Limb (tissue), 2 donors: ENCODE measurements around the gene PPARA.
A peak's percentile ranks its signal among the peaks of the same experiment; 100 is the strongest.

Source experiments
- DNase-seq, 2 donors: peaks; one replicate each; pipeline ENCODE4 v3.0.0-alpha.2; 2016; ENCODE audit errors: extremely low spot score in 2 of 2

The PPARA gene

DNA sequence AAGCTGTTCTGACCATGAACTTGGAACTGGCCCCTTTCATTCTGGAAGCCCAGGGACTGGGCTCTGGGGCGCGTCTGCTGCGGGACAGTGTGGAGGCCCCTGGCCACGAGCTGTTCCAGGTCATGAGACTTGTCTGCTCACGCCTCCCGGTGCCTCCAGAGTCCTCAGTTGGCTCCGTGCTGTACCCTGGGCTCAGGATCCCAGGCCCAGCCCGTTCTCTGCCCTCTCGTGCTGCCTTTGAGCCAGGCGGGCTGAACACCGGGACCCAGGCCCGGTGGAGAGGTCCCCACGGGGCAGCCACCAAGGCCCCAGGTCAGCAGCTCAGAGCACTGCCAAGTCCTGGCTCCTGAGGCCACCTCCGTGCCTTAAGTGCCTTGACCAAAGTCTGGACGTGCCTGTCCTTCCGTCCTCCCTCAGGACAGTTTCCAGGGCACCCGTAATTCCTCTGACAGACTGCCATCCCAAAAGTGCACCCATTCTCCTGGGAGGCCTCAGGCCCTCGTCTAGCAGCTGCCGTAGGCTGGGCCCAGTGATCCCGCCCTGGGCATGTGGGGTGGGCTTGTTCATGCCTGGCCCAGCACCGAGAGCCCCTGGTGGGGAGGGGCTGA lies 36.3 kb upstream of the PPARA start:
- no peak for DNase-seq

DNA sequence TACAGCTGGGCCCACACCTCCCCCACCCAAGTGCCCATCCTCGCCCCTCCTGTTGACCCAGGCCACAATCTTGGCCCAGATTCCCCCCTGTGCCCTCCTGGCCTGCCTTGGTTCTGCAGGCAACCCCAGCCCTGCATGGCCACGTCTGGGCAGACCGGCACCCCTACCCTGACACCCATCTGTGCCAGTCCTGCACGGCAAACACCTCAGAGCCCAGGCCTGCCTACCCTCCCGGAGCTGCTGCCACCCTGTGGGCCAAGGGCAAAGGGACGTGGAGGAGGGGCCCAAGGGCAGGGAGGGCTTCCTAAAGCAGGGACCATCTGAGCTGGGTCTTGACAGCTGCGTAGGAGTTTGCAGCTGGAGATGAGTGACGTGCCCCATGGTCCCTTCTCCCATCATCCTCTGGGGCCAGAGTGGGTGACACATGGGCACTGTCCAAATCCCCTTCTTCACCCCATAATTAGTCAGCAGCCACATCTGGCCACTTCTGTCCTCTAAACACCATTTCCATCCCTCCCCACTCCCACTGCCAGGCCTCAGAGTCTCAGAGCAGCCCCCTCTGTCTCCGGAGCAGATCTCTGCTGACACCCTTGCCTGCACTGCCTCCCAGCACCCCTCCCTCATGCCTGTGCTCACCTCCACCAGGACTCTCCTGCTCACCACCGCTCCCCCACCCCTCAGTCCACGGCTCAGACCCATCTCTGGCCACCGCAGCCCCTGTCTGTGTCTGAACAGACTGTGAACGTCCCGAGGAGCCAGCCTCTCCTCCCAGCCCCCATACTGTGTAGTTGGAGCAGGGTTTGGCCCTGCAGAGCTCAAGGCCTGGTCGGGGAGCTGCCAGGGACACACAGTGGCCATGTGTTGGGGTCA lies 35.6 kb upstream of the PPARA start:
- no peak for DNase-seq

DNA sequence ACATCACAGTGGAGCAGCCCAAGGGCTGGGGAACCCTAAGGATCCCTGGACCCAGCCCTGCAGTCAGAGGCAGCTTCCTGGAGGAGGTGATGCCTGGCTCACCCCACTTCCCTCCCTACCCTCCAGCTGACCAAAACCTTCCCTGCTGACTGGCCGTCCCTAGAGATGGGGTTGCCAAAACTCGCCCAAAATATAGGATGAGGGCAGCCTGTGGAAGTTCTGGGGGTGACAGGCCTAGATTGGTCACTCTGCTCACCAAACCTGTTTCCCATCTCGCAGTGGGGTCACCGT lies 35.0 kb upstream of the PPARA start:
- DNase-seq, result no peak

DNA sequence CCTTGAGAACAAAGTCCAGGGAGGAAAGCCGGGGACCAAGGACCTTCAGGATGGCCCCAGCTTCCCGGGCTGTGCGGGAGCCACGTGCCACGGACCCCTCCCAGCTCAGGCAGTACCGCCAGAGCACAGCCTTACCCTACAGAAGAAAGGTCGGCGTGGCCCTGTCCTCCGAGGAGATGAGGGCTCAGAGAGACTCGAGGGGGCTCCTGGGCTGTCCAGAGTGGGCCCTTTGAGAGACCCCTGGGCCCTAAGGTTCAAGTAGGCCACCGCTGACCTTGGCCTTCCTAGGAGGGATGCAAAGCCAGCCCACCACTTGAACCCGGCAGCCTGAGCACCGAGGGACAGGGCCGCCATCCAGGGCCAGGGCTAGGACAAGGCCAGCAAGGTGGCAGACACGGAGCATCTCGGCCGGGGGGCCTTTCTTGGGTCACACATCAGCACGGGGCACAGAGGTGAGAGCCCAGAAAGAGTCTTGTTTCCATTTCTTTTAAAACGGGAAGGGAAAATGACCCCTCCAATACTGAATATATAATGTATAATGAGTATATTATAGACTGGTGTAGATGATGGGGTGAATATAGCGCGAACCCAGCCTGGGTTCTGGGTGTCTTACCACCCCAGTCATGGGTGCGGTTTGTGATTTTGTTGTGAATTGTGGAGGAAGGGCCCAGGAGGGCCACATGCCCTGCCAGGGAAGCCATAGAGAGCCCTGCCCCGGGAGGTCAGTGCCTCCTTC lies 34.4 kb upstream of the PPARA start:
- DNase-seq, result no peak

DNA sequence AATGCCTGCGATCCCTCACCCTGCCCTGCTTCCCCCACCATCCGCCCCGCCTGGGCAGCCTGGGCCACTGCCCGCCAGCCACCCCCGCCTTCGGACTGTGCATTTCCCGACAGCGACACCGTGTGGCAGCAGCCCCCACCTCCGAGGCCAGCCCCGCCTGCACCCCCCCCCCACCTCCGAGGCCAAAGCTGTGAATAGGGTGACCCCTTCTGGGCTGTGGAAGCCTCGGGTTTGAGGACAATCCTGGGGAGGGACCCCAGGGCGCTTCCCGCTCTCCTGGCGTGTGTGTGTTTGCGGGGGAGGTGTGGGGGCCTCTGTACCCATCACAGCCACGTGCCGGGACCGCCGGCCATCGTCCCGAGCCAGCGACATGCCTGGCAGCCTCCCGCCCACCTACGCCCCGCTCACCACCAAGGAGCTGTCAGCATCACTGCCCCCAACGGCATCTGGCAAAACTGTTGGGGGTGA lies 33.8 kb upstream of the PPARA start:
- peak; percentile 84 to 97 for DNase-seq

DNA sequence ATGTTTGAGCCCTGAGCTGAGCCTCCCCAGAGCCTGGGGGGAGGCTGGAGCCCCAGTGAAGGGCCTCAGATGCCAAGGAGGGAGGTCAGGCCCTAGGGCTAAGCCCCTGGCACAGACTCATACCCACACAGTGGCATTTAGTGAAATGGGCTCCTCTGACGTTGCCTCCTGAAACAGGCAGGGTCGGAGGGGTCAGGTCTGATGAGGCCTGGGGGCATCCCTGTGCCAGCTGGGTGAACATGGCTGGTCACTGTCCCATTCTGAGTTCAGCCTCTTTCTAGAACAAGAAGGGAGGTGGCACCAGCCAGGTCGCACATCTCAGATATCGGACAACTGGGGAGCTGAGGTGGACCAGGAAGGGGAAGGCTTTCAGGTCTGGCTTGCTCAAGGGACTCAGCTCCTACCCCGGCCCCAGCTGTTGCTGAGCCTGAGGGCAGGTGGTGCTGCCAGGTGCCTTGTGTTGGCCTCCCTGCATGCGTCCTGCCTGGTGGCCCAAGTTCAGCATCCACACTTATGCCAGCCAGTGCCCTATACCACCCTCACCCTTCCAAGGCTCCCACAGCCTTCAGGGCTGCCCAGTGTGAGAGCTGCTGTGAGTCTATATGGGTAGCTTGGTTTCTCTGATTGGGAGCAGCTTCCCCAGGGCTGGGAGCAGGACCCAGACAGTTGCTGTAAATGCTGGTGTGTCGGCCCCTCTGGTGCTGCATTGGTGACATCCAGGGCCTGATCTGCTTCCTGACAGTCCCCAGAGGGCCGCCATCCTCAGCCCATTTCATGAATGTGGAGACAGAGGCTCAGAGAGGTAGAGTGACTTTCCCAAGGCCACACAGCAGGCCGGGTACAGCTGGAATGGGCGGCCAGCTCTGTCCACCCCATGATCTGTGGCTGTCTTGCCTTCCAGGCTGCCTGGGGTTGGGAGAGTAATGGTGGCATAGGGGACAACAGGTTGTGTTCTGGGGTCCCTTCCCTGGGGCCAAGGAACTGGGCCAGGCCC lies 32.8 kb upstream of the PPARA start:
- DNase-seq, result no peak

DNA sequence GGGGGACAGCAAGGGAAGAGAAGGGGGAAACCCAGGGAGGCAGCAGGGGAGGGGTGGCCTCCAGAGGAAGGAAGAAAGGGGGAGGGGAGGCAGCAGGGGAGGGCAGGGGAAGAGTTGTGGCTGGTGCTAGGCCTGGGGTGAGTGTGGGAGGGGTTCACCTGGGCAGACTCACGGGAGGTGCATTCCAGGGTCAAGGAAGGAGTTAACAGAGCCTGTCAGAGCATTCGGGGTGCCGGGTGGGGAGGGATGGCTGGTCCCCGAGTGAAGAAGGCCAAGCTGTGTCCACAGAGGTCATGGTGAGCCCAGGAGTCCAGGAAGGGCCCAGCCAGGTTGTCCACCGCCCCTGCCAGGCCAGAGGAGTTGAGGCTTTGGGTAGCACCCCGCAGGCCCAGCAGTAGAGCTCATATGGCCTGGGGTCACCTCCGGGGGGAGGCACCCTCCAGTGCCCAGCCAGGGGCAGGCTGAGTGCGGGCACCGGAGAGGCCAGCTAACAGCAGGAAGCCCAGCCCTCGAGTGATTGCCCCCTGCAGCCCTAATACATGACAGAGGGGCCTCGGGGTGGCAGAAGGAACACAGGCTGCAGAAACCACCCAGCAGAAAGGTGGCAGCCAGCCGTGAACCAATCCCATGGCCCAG lies 31.1 kb upstream of the PPARA start:
- no peak for DNase-seq

DNA sequence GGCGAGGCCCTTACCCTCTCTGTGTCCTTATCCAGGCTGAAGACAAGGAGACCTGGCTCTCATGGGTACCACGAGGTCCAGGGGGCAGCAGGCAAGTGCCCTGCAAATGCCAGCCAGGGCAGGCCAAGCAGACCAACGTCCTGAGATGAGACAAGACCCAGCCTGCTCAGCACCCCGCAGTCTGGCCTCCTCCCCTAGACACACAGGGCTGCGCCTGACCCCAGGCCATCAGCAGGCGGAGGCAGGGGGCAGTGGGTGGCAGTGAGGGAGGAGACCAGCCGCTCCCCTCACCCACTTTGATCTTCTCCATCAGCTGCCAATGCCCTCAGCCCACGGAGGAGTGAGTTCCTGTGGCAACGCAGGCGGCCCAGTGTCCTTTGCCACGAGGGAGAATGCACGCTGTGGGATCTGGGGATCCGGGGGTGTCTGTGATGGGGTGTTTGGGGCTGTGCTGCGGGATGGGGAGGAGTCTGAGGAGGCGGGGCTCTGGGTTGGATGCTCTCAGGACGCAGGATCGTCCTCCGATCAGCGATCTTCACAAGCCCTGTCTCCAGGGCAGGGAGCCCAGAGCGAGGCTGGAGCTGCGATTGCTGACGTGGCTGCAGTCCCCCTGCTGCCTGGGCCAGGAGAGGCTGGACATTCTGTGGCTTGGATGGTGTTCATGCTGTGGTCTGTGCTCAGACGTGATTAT lies 30.5 kb upstream of the PPARA start:
- DNase-seq, result no peak

DNA sequence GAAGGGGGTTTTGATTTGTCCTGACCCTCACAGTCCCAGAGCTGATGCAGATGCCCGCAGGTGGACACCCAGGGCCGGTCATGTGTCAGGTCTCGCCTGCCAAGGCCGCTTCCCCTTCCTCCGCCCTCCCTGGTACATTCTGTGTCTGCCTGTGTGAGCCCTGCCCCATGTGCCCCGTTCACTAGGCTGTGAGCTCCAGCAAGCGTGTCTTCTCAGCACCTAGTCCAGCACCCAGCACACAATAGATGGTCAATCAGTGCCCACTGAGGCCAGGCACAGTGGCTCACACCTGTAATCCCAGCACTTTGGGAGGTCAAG lies 29.9 kb upstream of the PPARA start:
- DNase-seq, result no peak

DNA sequence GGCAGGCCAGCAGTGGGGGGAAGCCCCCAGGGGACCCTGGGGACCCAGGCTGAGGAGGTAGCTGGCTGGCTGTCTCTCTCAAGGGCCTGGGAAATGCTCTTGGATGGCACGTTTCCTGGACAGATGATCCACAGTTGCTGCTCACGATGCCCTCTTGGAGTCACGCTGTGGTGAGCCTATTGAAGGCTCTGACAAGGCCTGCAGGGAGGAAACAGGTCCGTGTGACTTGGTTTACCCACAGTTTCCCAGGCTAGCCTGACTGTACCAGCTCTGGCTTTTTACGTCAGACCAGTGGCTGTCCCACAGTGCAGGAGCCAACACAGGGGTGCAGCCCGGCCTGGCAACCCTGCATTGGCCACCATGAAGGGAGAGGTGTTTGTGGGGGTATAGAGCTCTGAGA lies 29.2 kb upstream of the PPARA start:
- DNase-seq, result no peak

DNA sequence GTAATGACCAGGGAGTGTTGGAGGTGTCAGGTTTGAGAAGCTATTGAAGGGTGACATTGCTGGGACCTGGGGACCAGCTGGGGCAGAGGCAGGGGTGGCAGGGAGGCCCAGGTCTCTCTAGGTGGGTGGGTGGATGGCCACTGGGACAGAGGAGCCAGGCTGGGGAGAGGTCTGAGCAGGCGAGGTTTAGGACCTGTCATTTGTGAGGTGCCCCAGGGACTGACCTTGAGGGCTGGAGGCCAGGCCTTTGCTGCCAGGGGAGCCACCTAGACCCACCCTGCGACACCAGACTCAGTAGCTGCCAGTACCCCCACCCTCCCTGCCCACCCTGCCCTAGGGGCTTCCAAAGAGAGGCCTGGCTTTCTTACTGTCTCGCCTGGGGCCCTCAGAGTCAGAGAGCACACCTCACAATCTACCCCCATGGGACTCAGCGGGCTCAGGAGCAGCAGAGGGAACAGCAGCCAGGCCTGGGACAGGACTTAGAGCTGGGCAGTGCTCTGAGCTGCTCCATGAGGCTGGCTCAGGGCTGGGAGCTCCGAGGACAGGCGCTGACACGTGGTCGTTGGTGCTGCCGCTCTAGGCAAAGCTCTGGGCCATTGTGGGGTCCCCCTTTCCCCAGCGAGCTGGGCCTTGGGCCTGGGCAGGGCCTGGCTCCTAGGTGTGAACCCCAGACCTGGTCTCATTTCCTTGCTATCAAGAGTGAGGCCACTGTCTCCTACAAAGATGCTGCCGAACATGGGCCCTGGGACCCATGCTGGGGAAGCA lies 28.6 kb upstream of the PPARA start:
- no peak for DNase-seq

DNA sequence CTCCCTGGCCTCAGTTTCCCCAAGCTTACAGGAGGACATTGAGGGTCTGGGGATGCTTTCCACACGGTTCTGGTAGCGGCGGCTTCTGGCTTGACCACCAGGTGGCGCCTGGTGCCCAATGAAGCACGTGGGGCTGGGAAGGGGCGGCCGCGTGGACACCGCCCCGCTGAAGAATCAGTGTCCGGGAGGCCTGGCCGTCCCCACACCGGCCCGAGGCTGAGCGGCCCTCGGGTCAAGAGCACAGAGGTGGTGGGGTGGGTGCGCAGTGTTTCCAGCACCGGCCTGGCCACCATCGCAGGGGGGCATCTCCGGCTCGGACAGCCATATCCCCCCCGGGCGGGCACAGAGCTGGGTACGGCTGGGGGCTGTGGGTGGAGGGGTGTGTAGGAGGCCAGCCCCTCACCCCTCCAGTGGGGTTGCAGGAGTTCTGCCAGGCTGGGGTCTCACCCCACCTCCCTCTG lies 27.8 kb upstream of the PPARA start:
- peak; percentile 63 to 86 for DNase-seq

DNA sequence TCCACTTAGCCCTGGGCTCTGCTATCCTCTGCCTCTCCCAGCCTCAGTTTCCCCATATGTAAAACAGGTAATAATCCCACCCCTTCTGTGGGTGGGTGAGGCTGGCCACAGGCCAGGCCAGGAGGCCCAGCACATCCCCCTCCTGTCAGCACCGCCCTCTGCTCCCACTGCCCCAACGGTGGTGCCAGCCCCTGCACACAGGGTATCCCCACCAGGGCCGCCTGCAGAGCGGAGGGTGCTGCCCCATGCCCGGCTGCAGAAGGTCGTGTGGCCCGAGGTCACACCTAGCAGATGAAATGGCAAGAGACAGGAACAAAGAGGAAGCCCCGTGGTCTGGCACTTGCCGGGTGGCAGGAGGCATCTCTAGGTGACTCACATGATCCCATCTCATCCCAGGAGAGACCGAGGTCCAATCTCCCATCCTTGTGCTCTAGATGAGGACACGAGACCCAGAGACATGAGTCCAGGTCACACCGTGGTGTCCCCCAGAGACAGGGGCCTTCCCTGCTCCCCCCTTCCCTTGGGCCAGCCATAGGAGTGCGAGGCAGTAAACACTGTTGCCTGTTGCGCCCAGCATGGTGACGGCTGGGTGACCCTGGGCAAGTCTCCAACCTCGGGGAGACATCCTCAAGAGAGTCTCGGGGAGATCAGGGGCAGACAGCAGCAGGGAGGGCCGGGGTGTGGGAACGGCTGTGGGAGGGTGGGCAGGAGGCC lies 27.2 kb upstream of the PPARA start:
- no peak for DNase-seq

DNA sequence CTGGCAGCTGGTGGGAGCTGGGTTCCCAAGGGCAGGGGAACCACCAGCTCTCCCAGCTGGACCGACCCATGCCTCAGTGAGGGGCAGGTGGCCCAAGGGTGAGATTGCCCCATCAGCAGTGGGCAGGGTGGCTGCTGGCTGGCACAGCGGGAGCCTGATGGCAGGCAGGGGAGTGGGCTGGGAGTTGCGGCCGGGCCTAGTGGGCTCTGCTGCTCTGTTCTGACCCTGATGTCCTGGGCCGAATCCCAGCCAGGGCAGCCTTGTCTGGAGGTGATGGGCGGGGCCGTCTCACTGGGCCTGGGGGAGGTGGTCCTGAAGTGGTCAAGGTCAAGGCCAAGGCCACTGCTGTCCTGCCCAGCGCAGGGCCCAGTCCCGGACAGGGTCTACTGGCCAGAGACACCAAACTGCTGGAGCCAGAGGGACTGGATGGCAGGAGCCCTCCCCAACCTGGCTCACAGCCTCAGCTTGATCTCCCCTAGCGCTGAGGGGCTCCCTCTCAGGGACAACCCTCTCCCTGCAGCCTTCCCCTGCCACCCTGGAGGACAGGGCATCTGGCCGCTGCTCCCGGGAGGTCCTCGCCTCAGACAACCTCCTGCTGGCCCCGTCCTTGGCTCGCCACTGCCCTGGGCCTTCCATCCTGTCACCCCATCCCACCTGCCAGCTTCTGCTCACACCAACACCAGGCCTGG lies 26.5 kb upstream of the PPARA start:
- DNase-seq, result no peak

DNA sequence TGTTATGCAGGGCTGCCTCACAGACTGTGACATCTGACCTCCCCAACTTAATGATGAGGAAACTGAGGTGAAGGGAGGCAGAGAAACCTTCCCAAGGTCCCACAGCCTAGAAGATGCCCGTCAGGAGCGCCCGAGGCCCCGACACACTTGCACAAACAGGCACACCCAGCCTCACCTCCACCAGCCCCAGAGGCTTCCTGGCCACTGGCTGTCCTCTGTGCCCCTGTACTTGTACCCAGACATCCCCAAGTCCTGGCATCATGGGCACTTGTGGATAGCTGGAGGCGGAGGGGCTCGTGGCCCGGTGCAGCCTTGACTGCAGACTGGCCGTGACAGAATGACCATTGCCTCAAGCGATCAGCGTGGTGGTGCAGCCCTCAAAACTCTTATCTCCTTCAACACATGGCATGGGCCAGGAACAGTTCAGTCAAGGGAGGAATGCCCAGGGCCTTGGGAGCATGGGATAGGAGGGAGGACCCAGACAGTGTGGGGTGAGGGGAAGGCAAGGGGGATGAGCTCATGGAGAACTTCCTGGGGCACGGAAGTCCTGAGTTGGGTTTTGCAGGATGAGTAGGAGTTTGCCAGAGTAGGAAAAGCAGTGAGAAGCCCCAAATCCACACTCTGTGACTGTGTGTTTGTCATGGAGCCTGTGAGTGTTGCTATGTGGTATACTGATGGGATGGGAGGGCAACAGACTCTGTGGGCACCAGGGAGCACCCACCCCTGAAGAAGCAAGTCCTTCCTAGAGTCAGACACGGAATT lies 25.8 kb upstream of the PPARA start:
- no peak for DNase-seq

DNA sequence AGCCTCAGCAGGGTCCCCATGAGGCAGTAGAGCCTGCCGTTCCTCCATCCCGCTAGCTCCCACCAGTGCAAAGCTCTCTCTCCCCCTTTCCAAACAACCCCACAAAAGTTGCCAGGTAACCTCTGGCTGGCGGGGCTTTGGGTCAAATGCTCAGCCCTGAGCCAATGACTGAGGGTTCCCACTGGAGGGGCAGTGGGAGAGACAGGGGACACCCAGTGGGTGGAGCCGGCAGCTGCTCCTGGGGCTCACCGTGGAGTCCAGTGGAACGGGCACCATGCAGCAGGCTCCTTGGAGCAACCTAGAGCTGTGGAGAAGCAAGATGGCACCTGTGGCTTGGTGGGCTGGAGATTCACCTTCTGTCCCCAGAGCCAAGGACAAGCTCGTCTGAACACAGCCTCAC lies 25.0 kb upstream of the PPARA start:
- no peak for DNase-seq
